Left ventricle myocardium superior (tissue), 1 donor: ENCODE data around the gene CRYGA. TPM values are rescaled to one million over a fixed set of nuclear protein-coding genes. Genes with fewer than 3 reads are reported as not detected.
"Not testable (repeated sequence)": the region's sequence is repeated elsewhere in the genome, so short reads cannot be mapped to it uniquely, and the experiment has no call there.

Source experiments
- ATAC-seq: fragments of 200-7000 bp; cut with Tn5 transposase; one replicate; pipeline ENCODE4 v1.9.1; 2020; ENCODE audit warnings: mild to moderate bottlenecking, moderate library complexity
- DNase-seq: peaks from one replicate; pipeline ENCODE4 v3.0.0-alpha.2; 2020
- intact Hi-C: fragments of 100-400 bp; cut with micrococcal nuclease; formaldehyde crosslinking; loops from one replicate; pipeline ENCODE4 v1.11.0; 2022
- total RNA-seq: library from RNA; stranded (reverse); fragmentation: NEBNext Ultra II Directional; extraction: Animal tissue kit (Norgen Biotek cat#: 25700); gene quantifications from one replicate; pipeline ENCODE4 v1.2.1, GENCODE V29; 2021
- donor health status: DM: no; HTN: yes; CAD: no; lungs with severe emphysema.

CRYGA gene
- total RNA-seq, 1 donor from 2014 or later, result not detected

DNA sequence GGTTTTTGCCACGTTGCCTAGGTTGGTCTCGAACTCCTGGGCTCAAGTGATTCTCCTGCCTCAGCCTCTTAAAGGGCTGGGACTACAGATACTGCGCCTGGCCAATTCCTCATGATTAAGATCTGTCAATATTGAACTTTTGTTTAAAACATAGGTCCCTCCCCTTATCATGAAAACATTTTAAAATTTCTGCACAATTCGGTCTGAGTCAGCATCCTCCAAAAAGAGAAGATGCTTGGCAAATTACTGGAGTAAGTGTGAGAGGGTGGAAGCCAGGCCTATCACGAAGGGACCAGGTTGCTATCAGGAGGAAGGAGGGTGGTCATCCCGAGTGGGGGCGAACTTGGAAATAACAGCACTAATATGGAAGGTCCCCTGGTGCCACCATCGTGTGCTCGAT, 10.8 kb upstream of the CRYGA start:
- intact Hi-C loops, result no loop called here

DNA sequence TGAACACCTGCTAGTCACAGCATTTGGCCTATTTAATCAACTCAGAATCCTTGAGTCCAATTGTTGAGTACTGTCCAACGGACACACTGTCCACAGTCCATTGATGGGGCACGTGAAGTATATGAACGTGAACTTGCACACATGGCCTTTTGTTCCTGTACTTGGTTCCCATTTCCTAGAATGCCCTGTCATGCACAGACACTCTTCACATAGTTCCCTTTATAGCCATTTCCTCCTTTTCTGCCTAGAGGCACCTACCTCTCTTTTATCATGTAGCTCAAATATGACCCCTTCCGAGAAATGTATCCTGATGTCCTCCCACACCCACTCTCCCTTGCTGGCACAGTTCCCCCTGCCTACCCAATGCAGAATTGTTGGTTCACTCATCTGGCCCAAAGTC, 8.7 kb upstream of the CRYGA start:
- peak; percentile 68 for ATAC-seq
- intact Hi-C loops, result no loop called here
- no peak for DNase-seq

More for the DNA sequence above, 10.8 kb upstream of the CRYGA start:
- DNase-seq (no peak), ATAC-seq (no peak)

DNA sequence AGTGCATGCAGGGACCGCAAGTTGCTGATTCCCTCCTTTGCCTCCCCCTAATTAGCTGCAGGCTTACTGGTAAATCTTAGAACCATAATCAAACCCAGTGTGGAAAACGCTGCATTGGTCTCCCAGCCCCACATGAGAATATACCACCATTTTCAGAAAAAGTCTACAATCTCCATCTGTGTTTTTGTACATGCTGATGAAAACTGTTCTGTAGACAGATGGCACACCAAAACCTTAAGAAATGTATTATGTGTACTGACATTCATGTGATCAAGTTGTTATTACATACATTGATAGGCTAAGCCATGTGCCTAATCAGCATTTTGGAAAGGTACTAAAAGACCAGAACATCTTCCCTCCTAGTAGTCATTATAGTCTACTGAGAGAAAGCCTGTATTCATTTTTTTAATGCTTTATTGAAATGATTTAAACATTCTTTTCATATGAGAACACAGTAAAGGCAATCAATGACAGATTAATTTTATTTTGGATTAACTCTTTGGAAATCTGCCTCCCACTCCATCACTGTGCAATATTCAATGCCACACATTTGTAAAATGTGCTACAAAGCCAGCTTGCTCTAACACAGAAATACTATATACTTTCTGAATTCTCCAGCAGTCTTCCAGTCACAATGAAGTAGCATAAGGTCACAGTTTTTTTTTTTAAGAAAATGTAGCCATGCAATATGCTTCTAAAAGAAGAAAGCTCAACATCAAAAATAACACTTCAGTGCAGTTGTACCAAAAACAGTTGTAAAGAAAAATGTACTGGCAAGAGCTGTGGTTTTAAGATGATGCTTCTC, 1.8 kb upstream of the CRYGA start:
- intact Hi-C loops, result no loop called here
- no peak for ATAC-seq
- DNase-seq, result no peak

DNA sequence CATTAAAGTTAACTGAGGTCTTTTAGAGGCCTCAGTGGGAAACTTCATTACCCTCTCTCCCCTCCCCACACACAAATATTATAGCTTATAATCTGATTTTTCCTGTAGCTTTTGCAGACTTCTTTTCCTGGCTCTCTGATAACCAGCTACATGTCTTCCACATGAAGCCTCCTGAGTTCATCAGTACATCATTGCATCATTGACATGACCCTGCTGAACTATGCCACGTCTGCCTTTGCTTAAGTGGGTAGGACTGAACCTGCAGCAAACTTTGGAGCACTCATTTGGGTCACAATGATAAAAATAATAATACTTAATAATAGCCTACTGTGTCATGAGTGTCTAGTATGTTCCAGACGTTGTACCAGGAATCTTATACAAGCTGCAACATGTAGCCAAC, 7.0 kb downstream of the CRYGA start:
- DNase-seq (no peak), ATAC-seq (no peak)
- intact Hi-C loops, result no loop called here

DNA sequence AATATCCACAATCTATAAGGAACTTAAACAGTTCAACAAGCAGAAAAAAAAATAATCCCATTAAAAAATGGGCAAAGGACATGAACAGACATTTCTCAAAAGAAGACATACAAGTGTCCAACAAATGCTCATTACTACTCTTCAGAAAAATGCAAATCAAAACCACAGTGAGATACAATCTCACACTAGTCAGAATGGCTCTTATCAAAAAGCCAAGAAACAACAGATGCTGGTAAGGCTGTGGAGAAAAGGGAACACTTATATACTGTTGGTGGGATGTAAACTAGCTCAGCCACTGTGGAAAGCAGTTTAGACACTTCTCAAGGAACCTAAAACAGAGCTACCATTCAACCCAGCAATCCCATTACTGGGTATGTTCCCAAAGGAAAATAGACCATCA, 10.2 kb downstream of the CRYGA start:
- ATAC-seq (no peak), DNase-seq (no peak)
- intact Hi-C loops, result no loop called here

DNA sequence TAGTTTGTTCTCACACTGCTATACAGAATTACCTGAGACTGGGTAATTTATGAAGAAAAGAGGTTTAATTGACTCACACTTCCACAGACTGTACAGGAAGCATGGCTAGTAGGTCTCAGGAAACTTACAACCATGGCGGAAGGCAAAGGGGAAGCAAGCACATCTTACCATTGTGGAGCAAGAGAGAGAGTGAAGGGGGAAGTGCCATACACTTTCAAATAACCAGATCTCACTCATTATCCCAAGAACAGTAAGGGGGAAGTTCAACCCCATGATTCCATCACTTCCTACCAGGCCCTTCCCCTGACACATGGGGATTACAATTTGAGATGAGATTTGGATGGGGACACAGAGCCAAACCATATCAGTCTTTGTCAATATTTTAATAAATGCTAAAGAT, 12.4 kb downstream of the CRYGA start:
- ATAC-seq (no peak), DNase-seq (no peak)
- intact Hi-C loops, result no loop called here

DNA sequence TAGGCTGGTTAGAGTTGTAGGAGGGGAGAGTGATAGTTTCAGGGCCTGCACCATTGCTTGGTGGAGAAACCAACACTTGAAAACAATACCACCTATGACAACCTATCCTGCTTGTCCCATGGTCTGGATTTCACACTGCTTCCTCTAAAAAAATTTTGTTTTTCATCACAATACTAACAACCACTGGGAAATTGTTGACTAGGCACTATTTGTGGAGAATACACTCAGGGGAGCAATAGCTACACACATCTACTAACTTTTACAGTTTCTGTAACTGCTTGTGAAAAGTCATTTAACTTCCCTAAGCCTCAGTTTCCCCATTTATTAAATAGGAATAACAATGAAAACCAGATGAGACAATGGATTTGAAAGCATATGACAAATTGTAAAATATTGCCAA, 13.3 kb downstream of the CRYGA start:
- no peak for DNase-seq
- intact Hi-C loops, result no loop called here
- ATAC-seq, result no peak

DNA sequence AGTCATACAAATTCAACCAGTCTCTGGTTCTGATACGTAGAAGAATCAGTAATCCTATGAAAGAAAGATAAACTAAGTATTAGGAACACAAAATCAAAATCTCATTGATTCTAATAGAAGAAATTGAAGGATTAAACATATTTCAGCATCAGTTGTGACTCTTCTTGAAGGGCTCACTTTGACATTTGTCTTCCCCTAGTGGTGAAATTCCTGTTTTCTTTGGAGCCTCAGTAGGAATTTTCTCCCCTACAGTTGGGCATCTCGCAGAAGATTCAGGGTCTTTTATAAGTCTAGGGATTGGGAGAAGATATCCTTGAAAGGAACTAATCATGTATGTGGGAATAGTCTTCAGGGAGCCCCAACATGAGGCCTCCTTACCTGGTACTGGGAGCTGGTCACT, 14.6 kb downstream of the CRYGA start:
- ATAC-seq (no peak), DNase-seq (no peak)
- intact Hi-C loops, result no loop called here

DNA sequence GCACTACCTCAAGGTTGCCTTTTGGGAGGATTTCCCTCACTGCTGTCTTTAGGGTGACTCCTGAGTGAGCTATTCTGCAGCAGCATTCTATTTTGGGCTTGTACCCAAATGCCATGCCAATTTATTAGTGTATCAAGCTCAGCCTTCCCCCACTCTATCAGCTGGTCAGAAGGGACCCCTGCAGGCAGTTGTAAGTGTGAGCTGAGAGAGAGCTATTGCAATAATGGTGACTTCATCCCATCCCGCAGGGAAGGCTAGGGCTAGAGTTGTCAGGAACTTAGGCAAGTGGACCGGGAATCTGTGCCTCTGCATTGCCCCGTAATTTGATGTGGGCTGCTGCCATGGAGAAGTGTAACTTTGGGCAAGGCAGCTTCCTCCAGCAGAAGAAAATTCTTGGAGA, 15.6 kb downstream of the CRYGA start:
- DNase-seq (no peak), ATAC-seq (no peak)
- intact Hi-C loops, result no loop called here

DNA sequence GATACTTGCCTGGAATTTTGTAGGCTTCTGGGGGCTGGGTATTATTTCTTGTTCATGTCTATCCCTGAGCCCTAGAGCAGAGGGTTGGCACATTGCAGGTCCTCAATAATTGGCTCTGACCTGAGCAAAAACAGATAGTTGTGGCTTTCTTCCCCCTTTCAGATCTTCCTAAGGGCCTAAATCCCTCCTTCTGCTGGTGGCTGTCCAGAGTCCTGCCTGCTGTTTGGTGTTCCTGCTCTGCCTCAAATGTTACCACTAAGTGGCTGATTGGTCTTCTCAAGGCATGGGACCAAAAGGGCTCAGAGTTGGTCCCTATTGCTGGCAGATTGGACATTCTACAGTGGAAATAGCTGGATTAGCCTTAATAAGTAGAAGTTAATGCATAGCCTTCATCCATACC, 16.4 kb downstream of the CRYGA start:
- ATAC-seq (no peak), DNase-seq (no peak)
- intact Hi-C loops, result no loop called here

DNA sequence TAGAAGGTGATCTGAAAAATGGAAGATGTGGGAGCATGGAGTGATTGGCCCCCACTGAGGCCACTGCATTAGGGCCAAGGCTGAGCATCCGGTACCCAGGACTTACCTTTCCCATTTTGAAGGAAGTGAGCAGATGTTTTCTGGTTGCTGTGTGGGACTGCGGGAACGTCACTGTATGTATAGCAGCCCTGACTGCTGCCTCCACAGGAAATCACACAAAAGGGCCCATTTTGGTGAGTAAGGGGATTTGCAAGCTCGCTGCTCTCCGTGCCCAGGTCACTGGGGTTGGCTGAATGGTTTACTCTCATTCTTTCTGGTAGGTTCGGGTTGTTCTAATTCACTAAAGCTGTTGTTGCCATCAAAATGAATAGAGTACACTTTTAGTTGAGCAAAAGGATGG, 17.4 kb downstream of the CRYGA start, which contains the start of gene CRYGB:
Gene CRYGB (minus strand): TSS at position 153 of the 400 bp plus-strand sequence. CDS start 38 bp downstream, at position 115.
- DNase-seq, result no peak
- ATAC-seq, result no peak
- intact Hi-C loops, result no loop called here

DNA sequence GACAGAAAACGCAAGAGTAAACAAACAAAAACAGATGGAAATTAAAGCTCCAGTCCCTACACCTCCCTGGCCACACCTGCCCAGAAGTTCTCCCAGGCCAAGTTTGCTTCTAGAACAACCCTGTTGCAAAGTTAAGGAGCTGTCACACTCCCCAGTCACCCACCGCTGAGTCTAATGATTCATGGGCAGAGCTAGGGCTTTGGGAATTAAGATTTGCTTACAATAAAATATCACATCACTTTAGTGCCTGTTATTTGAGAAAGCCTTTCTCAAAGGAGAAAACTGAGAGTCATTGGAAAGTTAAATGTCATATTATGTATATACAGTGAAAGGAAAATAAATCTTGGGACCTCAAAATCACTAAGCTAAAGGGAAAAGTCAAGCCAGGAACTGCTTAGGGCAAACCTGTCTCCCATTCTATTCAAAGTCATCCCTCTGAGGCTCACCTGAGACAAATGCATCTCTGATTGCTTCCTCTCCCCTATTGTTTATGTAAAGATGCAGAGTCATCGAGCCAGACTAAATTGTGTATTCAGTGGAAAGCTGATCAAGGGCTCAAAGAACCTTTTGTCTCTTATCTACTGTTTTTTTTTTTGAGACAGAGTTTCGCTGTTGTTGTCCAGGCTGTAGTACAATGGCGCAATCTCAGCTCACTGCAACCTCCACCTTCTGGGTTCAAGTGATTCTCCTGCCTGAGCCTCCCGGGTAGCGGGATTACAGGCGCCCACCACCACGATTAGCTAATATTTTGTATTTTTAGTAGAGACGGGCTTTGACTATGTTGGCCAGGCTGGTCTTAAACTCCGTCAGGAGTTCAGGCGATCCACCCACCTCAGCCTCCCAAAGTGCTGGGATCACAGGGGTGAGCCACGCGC, 20.2 kb downstream of the CRYGA start:
- intact Hi-C loops, result no loop called here
- DNase-seq (no peak), ATAC-seq (no peak)

DNA sequence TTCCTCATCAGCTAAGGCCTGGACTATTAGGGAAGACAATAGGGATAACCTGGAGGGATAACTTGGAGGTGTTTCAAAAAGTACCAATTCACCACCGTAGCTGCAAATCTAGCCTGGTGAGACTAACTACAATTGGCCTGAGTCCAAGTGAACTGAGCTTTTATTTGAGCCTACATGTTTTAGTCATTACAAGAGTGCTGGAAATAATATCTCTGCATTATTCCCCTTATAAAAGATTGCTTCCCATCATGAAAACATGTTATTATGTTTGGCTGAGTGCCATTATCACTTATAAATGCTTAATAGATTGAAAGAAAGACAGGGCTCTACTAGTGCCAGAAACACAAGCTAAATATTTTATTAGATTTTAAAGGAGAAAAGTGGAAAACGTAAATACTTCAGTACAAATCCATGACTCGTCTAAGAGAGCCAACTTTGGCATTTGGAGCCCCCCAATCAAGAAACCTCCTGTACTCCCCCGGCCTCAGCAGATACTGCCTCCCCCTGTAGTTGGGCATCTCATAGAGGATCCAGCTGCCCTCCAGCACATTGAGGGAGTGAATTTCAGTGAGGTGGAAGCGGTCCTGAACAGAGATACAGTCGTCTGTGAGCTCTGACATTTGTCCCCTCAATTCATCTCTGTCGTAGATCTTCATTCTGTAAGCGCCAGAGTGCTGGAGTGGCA, 21.0 kb downstream of the CRYGA start:
- DNase-seq, result no peak
- ATAC-seq, result no peak
- intact Hi-C loops, result no loop called here

DNA sequence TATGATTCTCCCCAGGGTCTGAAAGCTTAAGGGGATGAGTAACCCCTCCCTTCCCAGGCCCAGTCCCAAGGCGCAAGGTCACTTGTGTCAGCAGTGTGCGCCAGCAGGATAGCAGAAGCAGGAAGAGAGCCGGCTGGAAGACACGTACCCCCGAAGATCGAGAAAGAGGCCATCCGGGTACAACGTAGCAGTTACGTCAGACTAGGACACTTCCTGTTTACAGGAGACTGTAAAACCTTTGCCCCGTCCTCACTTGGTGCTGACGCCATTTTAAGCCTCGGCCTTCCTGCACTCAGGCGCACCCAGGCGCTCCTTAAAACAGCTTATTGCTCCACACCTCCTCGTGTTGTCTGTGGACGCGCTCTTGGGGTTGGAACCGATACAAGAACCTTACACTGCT, 23.9 kb downstream of the CRYGA start:
- DNase-seq (no peak), ATAC-seq (no peak)
- intact Hi-C loops, result no loop called here

DNA sequence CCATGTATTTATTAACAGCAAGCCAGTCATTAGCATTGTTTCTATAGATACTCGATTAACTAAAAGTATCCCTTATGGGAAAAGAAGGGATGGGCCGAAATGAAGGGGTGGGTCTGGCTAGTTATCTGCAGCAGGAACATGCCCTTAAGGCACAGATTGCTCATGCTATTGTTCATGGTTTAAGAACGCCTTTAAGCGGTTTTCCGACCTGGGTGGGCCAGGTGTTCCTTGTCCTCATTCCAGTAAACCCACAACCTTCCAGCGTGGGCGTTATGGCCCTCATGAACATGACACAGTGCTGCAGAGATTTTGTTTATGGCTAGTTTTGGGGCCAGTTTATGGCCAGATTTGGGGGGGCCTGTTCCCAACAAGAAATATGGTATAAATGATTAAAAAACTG, 25.1 kb downstream of the CRYGA start:
- DNase-seq, ATAC-seq, intact Hi-C loops: not testable (repeated sequence)

DNA sequence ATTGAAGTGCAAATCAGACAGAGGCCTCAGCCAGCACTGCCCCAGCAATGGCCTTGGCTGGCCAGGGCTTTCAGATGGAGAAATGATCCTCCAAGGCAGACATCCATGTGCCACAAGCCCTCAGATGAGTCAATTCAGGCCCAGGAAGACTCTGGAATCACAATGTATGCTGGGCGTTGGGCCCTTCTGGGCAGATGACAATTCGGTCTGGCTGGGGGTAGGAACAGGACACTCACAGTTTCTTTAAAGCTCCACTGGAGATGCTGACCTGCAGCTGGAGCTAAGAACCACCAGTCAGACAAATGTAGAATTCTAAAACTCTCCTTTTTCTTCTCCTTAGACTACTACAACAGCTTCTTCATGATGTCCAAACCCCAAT, 26.7 kb downstream of the CRYGA start:
- no peak for ATAC-seq
- intact Hi-C loops, result no loop called here
- no peak for DNase-seq

DNA sequence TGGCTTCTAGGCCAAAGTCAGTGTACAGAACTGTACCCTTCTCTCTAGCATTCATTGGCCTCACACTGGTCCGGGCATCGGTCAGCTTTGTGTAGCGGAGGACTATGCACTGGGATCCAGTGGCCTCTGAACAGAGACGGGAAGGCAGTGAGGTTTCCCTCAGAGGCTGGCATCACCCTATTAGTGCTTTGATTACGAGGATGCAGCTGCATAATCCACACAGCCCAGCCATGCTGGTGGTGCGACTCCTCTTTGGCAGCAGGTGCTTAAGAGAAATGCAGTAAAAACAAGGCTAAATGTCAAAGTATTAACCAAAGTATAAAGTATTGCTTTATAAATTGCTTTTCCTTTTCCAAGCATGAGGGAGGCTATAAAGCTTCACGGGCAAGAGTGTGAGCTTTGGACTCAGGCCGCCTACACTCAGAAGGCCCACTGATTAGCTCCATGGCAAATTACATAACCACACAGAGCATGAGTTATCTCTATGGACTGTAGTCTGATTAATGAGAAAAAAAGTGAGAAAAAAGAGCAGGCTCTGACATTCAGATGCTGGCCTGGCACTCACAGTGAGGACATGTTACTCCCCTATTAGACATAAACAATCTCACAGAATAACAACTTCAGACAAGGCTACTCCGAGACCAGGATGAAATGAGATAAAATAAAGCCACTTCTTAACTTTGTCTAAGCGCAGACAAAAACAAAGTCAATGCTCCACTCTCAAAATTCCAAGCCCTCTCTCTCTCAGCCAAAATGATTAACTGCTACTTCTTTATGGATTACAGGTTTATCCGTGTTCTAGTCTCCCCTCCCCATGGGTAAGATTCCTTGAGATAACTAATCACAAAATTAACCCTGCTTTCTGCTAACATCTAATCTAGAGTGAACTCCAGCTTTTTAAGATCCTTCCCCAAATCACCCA, 27.3 kb downstream of the CRYGA start:
- intact Hi-C loops, result no loop called here
- ATAC-seq (no peak), DNase-seq (no peak)

DNA sequence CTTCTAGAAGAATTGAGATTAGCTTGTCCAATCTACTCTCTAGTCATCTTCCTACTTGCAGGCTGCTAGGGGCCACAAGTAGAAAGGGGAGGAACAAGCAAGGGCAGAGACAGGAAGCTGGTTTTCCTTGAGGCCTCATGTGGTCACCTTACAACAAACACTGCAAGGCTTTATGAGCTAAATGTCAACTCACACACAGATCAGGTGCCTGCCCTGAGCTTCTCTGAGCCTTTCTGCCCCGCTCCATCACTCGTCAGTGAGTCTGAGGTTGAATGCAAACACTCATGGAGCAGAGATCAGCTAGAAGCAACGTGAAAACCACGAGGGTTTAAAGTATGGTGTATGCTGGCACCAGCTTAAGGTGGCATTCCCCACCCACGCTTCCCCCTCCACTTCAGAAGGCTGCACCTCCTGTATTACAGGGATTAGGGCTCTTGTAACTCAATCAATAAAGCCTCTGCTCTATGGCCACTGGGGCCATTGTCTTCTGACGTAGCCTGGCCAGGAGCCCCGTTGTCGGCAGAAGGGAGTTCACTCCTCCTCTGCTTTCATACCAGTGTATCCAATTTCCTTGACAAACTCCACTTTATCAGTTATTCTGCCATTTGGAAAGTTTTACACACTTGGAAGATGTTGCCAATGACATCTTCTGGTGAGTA, 28.3 kb downstream of the CRYGA start:
- ATAC-seq (no peak), DNase-seq (no peak)
- intact Hi-C loops, result no loop called here
